ENCODE results near the gene UBA1.

GRCh38 chrX:47214435-47215077 is 20.9 kb downstream of the UBA1 start:
- TF ChIP-seq CTCF (IDR thresholded peaks at IDR 0.05; ENCODE audit: low read depth, low read length, poor library complexity, severe bottlenecking) (no peak), EZH2phosphoT487 (IDR thresholded peaks at IDR 0.05; ENCODE audit: borderline replicate concordance, low read length) (no peak)
